ENCODE results near the gene METTL17.
"Not testable (repeated sequence)": the region's sequence is repeated elsewhere in the genome, so short reads cannot be mapped to it uniquely, and the experiment has no call there.

The METTL17 gene

DNA sequence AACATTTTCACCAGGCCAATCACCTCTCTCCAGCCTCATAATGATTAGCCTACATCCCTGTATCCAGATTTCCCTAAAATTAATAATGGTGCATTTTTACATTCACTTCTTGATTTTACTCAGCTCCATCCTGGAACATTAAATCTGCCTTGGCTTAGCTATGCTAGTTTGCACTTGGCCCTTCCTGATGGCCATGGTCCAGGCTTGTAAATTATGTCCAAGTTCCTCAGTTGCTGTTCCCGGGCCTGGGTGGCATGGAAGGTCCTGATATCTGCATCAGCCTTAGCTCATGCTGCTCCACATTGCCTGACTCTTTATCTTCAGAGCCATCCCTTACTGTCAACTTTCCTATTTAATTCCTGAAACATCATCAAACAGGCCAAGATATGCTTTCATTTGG, 11.1 kb upstream of the METTL17 start:
- no peaks in the 10 kb centered on the region for H3K9me3 Mint-ChIP-seq
- no peak overlapping the region for H3K27ac Mint-ChIP-seq
- peaks cover 27 to 45% of the 10 kb centered on the region in 2 donors for H3K27me3 Mint-ChIP-seq
- DNase-seq (no peak), ATAC-seq (replicated peaks) (no peak)
- no peak overlapping the region for H3K4me3 Mint-ChIP-seq
- no peaks in the 10 kb centered on the region for H3K36me3 Mint-ChIP-seq (ENCODE audit: insufficient read depth)
- no peaks in the 10 kb centered on the region for H3K4me1 Mint-ChIP-seq (ENCODE audit: low read depth in 2 of 2)

DNA sequence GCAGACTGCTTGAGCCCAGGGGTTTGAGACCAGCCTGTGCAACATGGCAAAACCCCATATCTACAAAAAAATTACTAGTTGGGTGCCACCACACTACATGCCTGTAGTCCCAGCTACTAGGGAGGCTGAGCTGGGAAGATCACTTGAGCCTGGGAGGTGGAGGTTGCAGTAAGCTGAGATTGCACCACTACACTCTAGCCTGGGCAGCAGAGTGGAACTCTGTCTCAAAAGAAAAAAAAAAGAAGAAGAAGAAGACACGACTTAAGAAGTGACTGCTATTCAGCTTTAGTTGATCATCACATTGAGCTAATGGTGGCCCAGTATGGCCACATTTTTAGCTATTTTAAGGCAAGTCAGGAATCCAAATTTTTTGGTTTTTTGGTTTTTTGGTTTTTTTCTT, 8.9 kb upstream of the METTL17 start:
- Mint-ChIP-seq H3K36me3 (ENCODE audit: insufficient read depth) (no peaks in the 10 kb centered on the region), H3K4me3 (no peak overlapping the region), H3K27ac (no peak overlapping the region), H3K27me3 (peaks cover 36 to 56% of the 10 kb centered on the region in 2 donors), H3K9me3 (no peaks in the 10 kb centered on the region), H3K4me1 (ENCODE audit: low read depth in 2 of 2) (no peaks in the 10 kb centered on the region)
- DNase-seq (no peak), ATAC-seq (replicated peaks) (no peak)

- Mint-ChIP-seq H3K4me1 (ENCODE audit: low read depth in 2 of 2) (no peaks in the 10 kb centered on the region), H3K27me3 (peaks cover 36 to 56% of the 10 kb centered on the region in 2 donors), H3K27ac (no peak overlapping the region), H3K9me3 (no peaks in the 10 kb centered on the region), H3K4me3 (no peak overlapping the region), H3K36me3 (ENCODE audit: insufficient read depth) (no peaks in the 10 kb centered on the region)
- no peak for DNase-seq
- no peak for ATAC-seq (replicated peaks)
Observed at GRCh38 chr14:20982646-20983369, 7.0 kb upstream of the METTL17 start.

- not testable (repeated sequence) for H3K36me3 Mint-ChIP-seq (ENCODE audit: insufficient read depth); H3K4me3 Mint-ChIP-seq; H3K4me1 Mint-ChIP-seq (ENCODE audit: low read depth in 2 of 2); H3K27ac Mint-ChIP-seq; ATAC-seq (replicated peaks); DNase-seq; H3K9me3 Mint-ChIP-seq
- H3K27me3 Mint-ChIP-seq: peaks cover 18 to 35% of the 10 kb centered on the region in 2 donors
Observed at GRCh38 chr14:20985650-20986049, 4.1 kb upstream of the METTL17 start.

- ATAC-seq (replicated peaks): no peak
- H3K9me3 Mint-ChIP-seq: no peaks in the 10 kb centered on the region
Observed at GRCh38 chr14:20986811-20987210, 3.0 kb upstream of the METTL17 start.

GRCh38 chr14:20988717-20989470, 886 bp upstream of the METTL17 start:
- peak overlapping the region; percentile 96 for H3K27ac Mint-ChIP-seq
- peaks cover 15 to 20% of the 10 kb centered on the region in 2 donors for H3K4me1 Mint-ChIP-seq (ENCODE audit: low read depth in 2 of 2)
- peak overlapping the region; percentile 2 to 48 for H3K4me3 Mint-ChIP-seq
- ATAC-seq (replicated peaks) (no peak), DNase-seq (no peak)
- H3K36me3 Mint-ChIP-seq (ENCODE audit: insufficient read depth): peaks cover 34% of the 10 kb centered on the region
- peaks cover 9 to 13% of the 10 kb centered on the region in 2 donors for H3K27me3 Mint-ChIP-seq
- H3K9me3 Mint-ChIP-seq: no peaks in the 10 kb centered on the region

More at GRCh38 chr14:20986811-20987210, 3.0 kb upstream of the METTL17 start:
- no peak overlapping the region for H3K4me3 Mint-ChIP-seq
- DNase-seq: no peak
- no peak overlapping the region for H3K27ac Mint-ChIP-seq
- peaks cover 17 to 32% of the 10 kb centered on the region in 2 donors for H3K27me3 Mint-ChIP-seq
- peaks cover 13% of the 10 kb centered on the region for H3K36me3 Mint-ChIP-seq (ENCODE audit: insufficient read depth)
- H3K4me1 Mint-ChIP-seq (ENCODE audit: low read depth in 2 of 2): peaks cover 13 to 15% of the 10 kb centered on the region in 2 donors

- ATAC-seq (replicated peaks) (no peak), DNase-seq (no peak)
- H3K36me3 Mint-ChIP-seq (ENCODE audit: insufficient read depth): peaks cover 39% of the 10 kb centered on the region
- H3K27me3 Mint-ChIP-seq: peaks cover 6 to 8% of the 10 kb centered on the region in 2 donors
- H3K4me1 Mint-ChIP-seq (ENCODE audit: low read depth in 2 of 2): peaks cover 15 to 22% of the 10 kb centered on the region in 2 donors
- H3K9me3 Mint-ChIP-seq: no peaks in the 10 kb centered on the region
- peak overlapping the region; percentile 94 to 96 for H3K4me3 Mint-ChIP-seq
- H3K27ac Mint-ChIP-seq: peak overlapping the region; percentile 96
Observed at GRCh38 chr14:20989471-20989786, 351 bp upstream of the METTL17 start.

GRCh38 chr14:20996521-20996920, 6.7 kb downstream of the METTL17 start:
- no peak overlapping the region for H3K27ac Mint-ChIP-seq

DNA sequence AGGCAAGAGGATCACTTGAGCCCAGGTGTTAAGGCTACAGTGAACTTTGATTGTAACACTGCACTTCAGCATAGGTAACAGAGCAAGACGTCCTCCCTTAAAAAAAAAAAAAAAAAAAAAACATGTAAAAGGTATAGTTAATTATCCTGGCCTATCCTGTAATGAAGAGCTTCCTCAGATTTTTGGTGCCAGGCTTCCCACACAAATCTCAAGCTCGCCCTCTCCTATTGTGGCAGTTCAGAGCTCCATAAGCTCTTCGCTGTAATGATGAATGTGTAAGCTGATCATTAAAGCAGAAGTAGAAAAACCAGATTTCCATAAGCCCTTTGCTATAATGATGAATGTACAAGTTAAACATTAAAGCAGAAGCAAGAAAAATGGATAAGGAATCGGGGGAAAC, 7.3 kb downstream of the METTL17 start:
- Mint-ChIP-seq H3K27ac (no peak overlapping the region), H3K4me1 (ENCODE audit: low read depth in 2 of 2) (peaks cover 4 to 5% of the 10 kb centered on the region in 2 donors), H3K4me3 (no peak overlapping the region), H3K27me3 (no peaks in the 10 kb centered on the region), H3K9me3 (no peaks in the 10 kb centered on the region), H3K36me3 (ENCODE audit: insufficient read depth) (peaks cover 58% of the 10 kb centered on the region)
- ATAC-seq (replicated peaks): no peak
- DNase-seq: no peak

More at GRCh38 chr14:20996521-20996920, 6.7 kb downstream of the METTL17 start:
- peaks cover 8 to 10% of the 10 kb centered on the region in 2 donors for H3K4me1 Mint-ChIP-seq (ENCODE audit: low read depth in 2 of 2)
- no peak overlapping the region for H3K4me3 Mint-ChIP-seq
- no peaks in the 10 kb centered on the region for H3K27me3 Mint-ChIP-seq
- H3K9me3 Mint-ChIP-seq: no peaks in the 10 kb centered on the region
- peaks cover 64% of the 10 kb centered on the region for H3K36me3 Mint-ChIP-seq (ENCODE audit: insufficient read depth)
- ATAC-seq (replicated peaks): no peak
- no peak for DNase-seq

GRCh38 chr14:20997564-20997963, 7.8 kb downstream of the METTL17 start:
- H3K36me3 Mint-ChIP-seq (ENCODE audit: insufficient read depth): peaks cover 53% of the 10 kb centered on the region
- H3K9me3 Mint-ChIP-seq: no peaks in the 10 kb centered on the region
- no peak overlapping the region for H3K4me3 Mint-ChIP-seq
- H3K4me1 Mint-ChIP-seq (ENCODE audit: low read depth in 2 of 2): peaks cover 4 to 5% of the 10 kb centered on the region in 2 donors
- no peak for DNase-seq
- ATAC-seq (replicated peaks): no peak
- no peak overlapping the region for H3K27ac Mint-ChIP-seq
- H3K27me3 Mint-ChIP-seq: no peaks in the 10 kb centered on the region

GRCh38 chr14:20998139-20998538, 8.4 kb downstream of the METTL17 start:
- Mint-ChIP-seq H3K27ac (peak overlapping the region in 1 of 2 donors; percentile 22), H3K27me3 (no peaks in the 10 kb centered on the region), H3K4me1 (ENCODE audit: low read depth in 2 of 2) (peaks cover 4 to 5% of the 10 kb centered on the region in 2 donors), H3K4me3 (no peak overlapping the region), H3K36me3 (ENCODE audit: insufficient read depth) (peaks cover 47% of the 10 kb centered on the region), H3K9me3 (no peaks in the 10 kb centered on the region)
- DNase-seq: no peak
- no peak for ATAC-seq (replicated peaks)

DNA sequence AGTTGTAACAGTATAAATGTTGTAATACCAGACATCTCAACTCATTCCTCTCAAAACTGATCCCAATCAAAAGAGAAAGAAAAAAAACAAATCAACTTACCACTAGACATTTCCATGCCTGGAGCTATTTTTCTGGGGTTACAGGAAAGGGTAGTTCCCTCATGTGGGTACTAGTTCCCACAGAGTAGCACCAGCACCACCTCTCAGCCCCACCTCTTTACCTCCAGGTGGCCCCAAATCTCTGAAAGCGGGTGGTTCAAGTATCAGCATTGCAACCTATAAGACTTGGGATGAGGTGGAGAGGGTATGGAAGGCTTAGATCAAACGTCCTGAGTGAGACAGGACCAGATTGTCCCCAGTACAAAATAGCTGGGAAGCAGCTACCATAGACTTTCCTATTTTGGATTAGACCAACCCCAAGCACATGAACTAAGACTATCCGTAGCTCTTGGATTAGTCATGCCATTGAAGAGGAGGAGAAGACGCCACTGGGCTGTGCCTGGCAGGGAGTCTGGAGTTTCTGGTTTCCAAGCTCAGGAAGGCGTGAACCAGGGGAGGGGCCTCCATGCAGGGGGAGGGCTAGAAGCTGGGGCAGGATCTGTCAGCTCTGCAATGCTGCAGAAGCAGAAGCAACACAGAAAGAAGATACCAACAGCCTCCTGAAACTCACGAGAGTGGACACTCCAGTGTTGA, 9.0 kb downstream of the METTL17 start, which contains the start of gene SLC39A2:
SLC39A2 (plus strand) TSS at position 620 of the 693 bp plus-strand sequence. CDS start 154 bp downstream, outside the sequence.
- H3K36me3 Mint-ChIP-seq (ENCODE audit: insufficient read depth): peaks cover 41% of the 10 kb centered on the region
- peak within 1 kb of the TSS in 1 of 2 donors; percentile 22 for H3K27ac Mint-ChIP-seq
- peaks cover 2 to 5% of the 10 kb centered on the region in 2 donors for H3K4me1 Mint-ChIP-seq (ENCODE audit: low read depth in 2 of 2)
- no peak for ATAC-seq (replicated peaks)
- no peak for DNase-seq
- H3K9me3 Mint-ChIP-seq: no peaks in the 10 kb centered on the region
- no peak within 1 kb of the TSS for H3K4me3 Mint-ChIP-seq
- H3K27me3 Mint-ChIP-seq: no peaks in the 10 kb centered on the region

GRCh38 chr14:20999591-20999990, 9.8 kb downstream of the METTL17 start:
- H3K27me3 Mint-ChIP-seq: no peaks in the 10 kb centered on the region
- no peaks in the 10 kb centered on the region for H3K9me3 Mint-ChIP-seq
- H3K27ac Mint-ChIP-seq: peak overlapping the region in 1 of 2 donors; percentile 3
- peaks cover 0 to 5% of the 10 kb centered on the region in 2 donors for H3K4me1 Mint-ChIP-seq (ENCODE audit: low read depth in 2 of 2)
- peaks cover 33% of the 10 kb centered on the region for H3K36me3 Mint-ChIP-seq (ENCODE audit: insufficient read depth)
- no peak overlapping the region for H3K4me3 Mint-ChIP-seq
- DNase-seq (no peak), ATAC-seq (replicated peaks) (no peak)

All from effector memory CD8-positive, alpha-beta T cell (primary cell).